SU-DHL-6 (cell line): ENCODE results near the gene ST8SIA5.

Source experiments
- H2AFZ ChIP-seq: fragments of 200-600 bp; sonication (generic); 2 replicates; pipeline ENCODE4 v1.6.1; 2014; ENCODE audit warnings: low read depth, mild to moderate bottlenecking, moderate library complexity, mixed read lengths, antibody characterized with exemption, low read length; ENCODE audit not compliant: severe bottlenecking
- H3F3A ChIP-seq: fragments of 200-600 bp; shearing (Covaris generic); 2 replicates; pipeline ENCODE4 v1.6.0; 2016; ENCODE audit warnings: antibody characterized with exemption, mild to moderate bottlenecking; ENCODE audit not compliant: insufficient read depth
- H3K27ac ChIP-seq: fragments of 200-600 bp; sonication (generic); 2 replicates; pipeline ENCODE4 v1.5.1; 2016; ENCODE audit warnings: low read depth, mild to moderate bottlenecking, low read length, moderate library complexity, mixed read lengths
- H3K27me3 ChIP-seq: fragments of 200-600 bp; sonication (generic), shearing (Covaris generic); 2 replicates; pipeline ENCODE4 v1.6.0; 2014; ENCODE audit warnings: mild to moderate bottlenecking, low read length
- H3K36me3 ChIP-seq: fragments of 200-600 bp; sonication (generic); 2 replicates; pipeline ENCODE4 v1.6.1; 2014; ENCODE audit warnings: mild to moderate bottlenecking, low read length, mixed read lengths
- H3K4me2 ChIP-seq: fragments of 300-600, 200-600 bp; shearing (Covaris generic), sonication (generic); 2 replicates; pipeline ENCODE4 v1.6.0; 2014; ENCODE audit warnings: low read length, low read depth, mild to moderate bottlenecking; ENCODE audit not compliant: poor library complexity, severe bottlenecking
- H3K4me3 ChIP-seq: fragments of 200-600 bp; sonication (generic); 2 replicates; pipeline ENCODE4 v1.5.1; 2014; ENCODE audit warnings: antibody characterized with exemption, low read length, mild to moderate bottlenecking, mixed read lengths; ENCODE audit not compliant: insufficient read depth, poor library complexity, severe bottlenecking
- H3K79me2 ChIP-seq: fragments of 200-600 bp; sonication (generic); 2 replicates; pipeline ENCODE4 v1.6.1; 2014; ENCODE audit warnings: mild to moderate bottlenecking, low read length, moderate library complexity; ENCODE audit not compliant: insufficient read depth
- H3K9ac ChIP-seq: fragments of 200-600 bp; sonication (generic); 2 replicates; pipeline ENCODE4 v1.7.0; 2014; ENCODE audit warnings: mild to moderate bottlenecking, low read length
- H3K9me2 ChIP-seq: fragments of 200-600 bp; sonication (generic); replicated peaks from 2 replicates; pipeline ENCODE4 v1.6.1; 2014; ENCODE audit warnings: low read length; ENCODE audit not compliant: insufficient read depth
- H3K9me3 ChIP-seq: fragments of 200-600 bp; sonication (generic); 2 replicates; pipeline ENCODE4 v1.6.1; 2014; ENCODE audit warnings: low read length, mixed read lengths; ENCODE audit not compliant: insufficient read depth
- H4K20me1 ChIP-seq: fragments of 200-600 bp; sonication (generic); 2 replicates; pipeline ENCODE4 v1.6.1; 2014; ENCODE audit warnings: low read depth, mild to moderate bottlenecking, antibody characterized with exemption, low read length, moderate library complexity, mixed read lengths
- EZH2phosphoT487 ChIP-seq: fragments of 200-600 bp; sonication (generic), shearing (Covaris generic); conservative IDR thresholded peaks from 2 replicates; pipeline ENCODE4 v1.6.1; 2018; ENCODE audit warnings: mild to moderate bottlenecking, antibody characterized with exemption, low read length, moderate library complexity, mixed read lengths
- TF ChIP-seq, protein P1 (sequence below): fragments of 200-600 bp; sonication (generic); IDR thresholded peaks from one replicate; pipeline ENCODE4 v1.5.1; 2017; ENCODE audit warnings: antibody characterized with exemption, mild to moderate bottlenecking, low read length, moderate library complexity; ENCODE audit not compliant: insufficient read depth, poor library complexity, severe bottlenecking

ST8SIA5 gene

DNA sequence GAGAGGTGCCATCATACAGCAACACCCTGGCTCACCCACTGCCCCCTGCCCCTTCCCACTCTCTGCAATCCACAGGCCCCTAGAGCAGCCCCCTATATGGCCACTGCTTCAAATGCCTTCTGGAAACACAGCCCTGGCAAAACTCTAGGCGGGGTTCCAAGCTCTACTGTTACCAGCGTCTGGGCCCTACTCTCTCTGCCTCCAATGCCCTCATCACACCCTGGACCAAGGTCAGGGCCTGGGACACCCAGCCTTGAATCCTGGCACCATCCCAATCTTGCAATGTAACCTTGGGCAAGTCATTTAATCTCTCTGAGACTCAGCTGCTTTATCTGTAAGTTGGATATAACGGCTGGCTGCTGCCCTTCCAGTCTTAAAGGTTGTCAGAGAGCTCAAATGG, 60.6 kb downstream of the ST8SIA5 start:
- Histone ChIP-seq H4K20me1 (no peaks in the 10 kb centered on the region), H3K9me3 (no peaks in the 10 kb centered on the region), H3K9me2 (no peaks in the 10 kb centered on the region), H3F3A (no peaks in the 10 kb centered on the region), H3K9ac (no peak overlapping the region), H3K4me3 (no peak overlapping the region), H3K36me3 (no peaks in the 10 kb centered on the region), H3K4me2 (no peak overlapping the region), H3K79me2 (no peaks in the 10 kb centered on the region), H3K27me3 (no peaks in the 10 kb centered on the region), H3K27ac (no peak overlapping the region), H2AFZ (no peak overlapping the region)
- no peak for TF ChIP-seq EZH2phosphoT487
- TF ChIP-seq, protein P1, sequence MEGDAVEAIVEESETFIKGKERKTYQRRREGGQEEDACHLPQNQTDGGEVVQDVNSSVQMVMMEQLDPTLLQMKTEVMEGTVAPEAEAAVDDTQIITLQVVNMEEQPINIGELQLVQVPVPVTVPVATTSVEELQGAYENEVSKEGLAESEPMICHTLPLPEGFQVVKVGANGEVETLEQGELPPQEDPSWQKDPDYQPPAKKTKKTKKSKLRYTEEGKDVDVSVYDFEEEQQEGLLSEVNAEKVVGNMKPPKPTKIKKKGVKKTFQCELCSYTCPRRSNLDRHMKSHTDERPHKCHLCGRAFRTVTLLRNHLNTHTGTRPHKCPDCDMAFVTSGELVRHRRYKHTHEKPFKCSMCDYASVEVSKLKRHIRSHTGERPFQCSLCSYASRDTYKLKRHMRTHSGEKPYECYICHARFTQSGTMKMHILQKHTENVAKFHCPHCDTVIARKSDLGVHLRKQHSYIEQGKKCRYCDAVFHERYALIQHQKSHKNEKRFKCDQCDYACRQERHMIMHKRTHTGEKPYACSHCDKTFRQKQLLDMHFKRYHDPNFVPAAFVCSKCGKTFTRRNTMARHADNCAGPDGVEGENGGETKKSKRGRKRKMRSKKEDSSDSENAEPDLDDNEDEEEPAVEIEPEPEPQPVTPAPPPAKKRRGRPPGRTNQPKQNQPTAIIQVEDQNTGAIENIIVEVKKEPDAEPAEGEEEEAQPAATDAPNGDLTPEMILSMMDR: no peak

DNA sequence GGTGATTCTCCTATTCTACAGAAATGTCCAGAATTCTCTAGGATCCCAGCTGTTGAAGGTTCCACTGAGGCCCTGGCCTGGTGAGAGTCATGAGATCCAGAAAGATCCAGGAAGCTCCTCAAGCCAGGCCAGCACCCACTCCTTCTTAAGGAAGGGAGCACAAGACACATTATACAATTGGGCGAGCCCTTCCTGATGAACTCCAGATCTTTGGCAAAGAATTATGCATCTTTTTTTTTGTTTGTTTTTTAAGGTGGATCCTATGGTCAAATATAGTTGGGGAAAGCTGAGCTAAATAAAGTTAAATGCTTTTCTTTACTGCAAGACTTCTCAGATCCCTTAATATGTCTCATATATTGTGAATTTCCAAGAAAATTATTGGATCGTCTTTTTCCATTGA, 62.9 kb downstream of the ST8SIA5 start:
- no peaks in the 10 kb centered on the region for H3F3A ChIP-seq
- no peak for TF ChIP-seq EZH2phosphoT487
- TF ChIP-seq, protein P1: no peak
- H4K20me1 ChIP-seq: no peaks in the 10 kb centered on the region
- H3K4me2 ChIP-seq: no peak overlapping the region
- H3K79me2 ChIP-seq: no peaks in the 10 kb centered on the region
- H3K9me3 ChIP-seq: no peaks in the 10 kb centered on the region
- no peaks in the 10 kb centered on the region for H3K36me3 ChIP-seq
- no peak overlapping the region for H3K4me3 ChIP-seq
- H3K27ac ChIP-seq: no peak overlapping the region
- no peak overlapping the region for H2AFZ ChIP-seq
- H3K9me2 ChIP-seq: no peaks in the 10 kb centered on the region
- H3K9ac ChIP-seq: no peak overlapping the region
- H3K27me3 ChIP-seq: no peaks in the 10 kb centered on the region

DNA sequence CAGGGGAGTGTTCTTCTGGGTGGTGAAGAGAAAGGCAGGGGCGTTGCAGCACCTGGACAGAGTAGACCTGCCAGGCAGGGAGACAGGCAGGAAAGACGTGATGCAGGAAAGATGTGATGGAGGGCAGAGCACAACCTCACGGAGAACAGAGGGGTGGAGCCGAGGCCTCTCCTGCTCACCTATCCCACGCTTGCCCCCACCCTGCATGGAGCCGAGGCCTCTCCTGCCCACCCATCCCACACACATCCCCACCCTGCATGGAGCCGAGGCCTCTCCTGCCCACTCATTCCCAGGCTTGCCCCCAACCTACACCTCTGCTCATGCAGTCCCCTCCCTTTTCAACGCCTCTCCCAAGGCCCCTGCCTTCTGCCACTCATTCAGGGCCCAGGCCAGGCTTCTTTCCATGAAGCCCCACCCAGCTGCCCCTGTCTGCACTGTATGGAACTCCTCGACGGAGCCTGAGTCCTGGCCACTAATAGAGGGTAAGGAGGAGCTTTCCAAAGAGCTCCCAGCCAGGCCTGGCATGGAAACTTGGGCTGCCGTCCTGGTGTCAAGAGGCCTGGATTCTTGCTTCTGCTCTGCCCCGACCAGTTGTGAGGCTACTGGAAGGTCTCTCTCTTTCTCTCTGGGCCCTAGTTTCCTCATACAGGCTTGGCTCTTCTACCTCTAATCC, 67.9 kb downstream of the ST8SIA5 start:
- H3K27me3 ChIP-seq: no peaks in the 10 kb centered on the region
- no peak overlapping the region for H3K4me2 ChIP-seq
- H4K20me1 ChIP-seq: no peaks in the 10 kb centered on the region
- H3K9me2 ChIP-seq: no peaks in the 10 kb centered on the region
- no peaks in the 10 kb centered on the region for H3F3A ChIP-seq
- no peak overlapping the region for H3K9ac ChIP-seq
- no peak overlapping the region for H3K4me3 ChIP-seq
- H2AFZ ChIP-seq: no peak overlapping the region
- H3K9me3 ChIP-seq: no peaks in the 10 kb centered on the region
- TF ChIP-seq EZH2phosphoT487: no peak
- TF ChIP-seq, protein P1: no peak
- no peaks in the 10 kb centered on the region for H3K79me2 ChIP-seq
- no peak overlapping the region for H3K27ac ChIP-seq
- no peaks in the 10 kb centered on the region for H3K36me3 ChIP-seq
